ENCODE measurements around the gene ARHGAP20. TPM values are rescaled to one million over a fixed set of nuclear protein-coding genes. Genes with fewer than 3 reads are reported as not detected.

The ARHGAP20 gene, protein sequence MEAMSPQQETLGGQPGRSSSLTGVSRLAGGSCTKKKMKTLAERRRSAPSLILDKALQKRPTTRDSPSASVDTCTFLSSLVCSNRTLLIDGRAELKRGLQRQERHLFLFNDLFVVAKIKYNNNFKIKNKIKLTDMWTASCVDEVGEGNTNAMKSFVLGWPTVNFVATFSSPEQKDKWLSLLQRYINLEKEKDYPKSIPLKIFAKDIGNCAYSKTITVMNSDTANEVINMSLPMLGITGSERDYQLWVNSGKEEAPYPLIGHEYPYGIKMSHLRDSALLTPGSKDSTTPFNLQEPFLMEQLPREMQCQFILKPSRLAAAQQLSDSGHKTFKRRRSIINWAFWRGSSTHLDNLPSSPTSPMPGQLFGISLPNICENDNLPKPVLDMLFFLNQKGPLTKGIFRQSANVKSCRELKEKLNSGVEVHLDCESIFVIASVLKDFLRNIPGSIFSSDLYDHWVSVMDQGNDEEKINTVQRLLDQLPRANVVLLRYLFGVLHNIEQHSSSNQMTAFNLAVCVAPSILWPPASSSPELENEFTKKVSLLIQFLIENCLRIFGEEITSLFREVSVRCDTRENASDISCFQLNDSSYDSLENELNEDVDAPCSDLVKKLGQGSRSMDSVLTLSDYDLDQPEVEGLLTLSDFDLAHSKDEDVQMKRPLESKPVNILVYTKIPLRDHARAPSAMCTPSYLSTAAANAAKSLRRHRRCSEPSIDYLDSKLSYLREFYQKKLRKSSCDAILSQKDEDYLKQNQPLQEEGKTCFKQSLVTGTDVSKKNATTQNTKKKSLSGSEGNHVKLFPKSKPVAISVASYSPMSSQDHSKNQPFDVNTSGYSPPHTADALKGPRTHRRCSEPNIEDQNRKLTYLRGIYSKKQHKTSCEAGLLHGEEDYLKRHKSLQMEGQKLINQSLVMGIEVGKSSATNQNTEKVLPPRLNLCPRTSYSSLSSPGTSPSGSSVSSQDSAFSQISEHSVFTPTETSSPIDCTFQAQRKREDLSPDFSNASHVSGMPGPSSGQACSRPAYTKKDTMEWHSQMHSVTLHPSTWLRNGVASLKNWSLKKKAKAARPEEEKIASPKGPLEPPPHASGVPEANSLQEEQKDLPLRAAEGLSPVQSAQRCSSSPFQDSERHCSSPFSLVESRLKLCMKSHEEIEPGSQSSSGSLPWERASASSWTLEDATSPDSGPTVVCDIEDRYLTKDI
- 0.11 and 0.86 TPM in 2 replicates for total RNA-seq

DNA sequence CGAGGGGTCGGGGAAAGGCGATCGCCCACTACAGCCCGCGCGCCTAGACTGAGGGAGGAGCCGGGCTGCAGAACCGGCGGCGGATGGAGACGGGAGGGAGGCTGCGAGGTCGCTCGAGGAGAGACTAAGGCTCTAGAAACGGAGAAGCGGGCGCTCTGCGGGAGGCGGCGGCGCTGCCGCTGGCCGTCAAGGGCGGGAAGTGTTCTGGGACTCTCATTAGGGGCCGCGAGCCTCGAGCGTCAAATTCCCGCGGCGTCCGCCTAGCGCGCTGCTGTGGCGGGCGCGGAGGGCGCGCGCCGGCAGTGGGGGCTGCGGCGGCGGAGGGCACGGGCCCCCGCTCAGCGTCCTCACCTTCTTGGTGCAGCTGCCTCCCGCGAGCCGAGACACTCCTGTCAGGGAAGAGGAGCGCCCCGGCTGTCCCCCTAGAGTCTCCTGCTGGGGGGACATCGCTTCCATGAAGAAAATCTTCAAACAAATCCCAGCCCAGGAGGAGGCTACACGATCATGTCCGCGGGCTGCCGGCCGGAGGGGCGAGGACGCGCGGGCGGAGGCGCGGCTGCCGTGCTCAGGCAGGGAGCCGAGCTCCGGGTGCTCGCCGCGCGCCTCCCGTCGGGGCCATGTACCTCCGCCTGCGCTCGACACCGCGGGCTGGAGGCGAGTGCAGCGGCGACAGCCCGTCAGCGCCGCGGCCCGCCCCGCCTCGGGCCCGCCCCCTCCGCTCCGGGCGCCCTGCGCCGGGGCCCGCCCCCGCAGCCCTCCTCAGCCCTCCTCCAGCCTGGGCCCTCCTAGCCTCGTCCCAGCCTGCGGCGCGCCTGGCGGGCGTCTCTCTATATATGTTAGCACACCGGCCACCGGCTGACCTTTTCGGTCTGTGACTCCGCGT, at the start of gene ARHGAP20:
TSS of gene ARHGAP20 (minus strand) at position 662 of the 883 bp plus-strand sequence. CDS start at position 456, 206 bp downstream.

